Liver (tissue), 9 donors: Measurements from ENCODE around the gene TRIM3. TPM values are rescaled to one million over a fixed set of nuclear protein-coding genes. Genes with fewer than 3 reads are reported as not detected.

Source experiments
- DNase-seq: peaks from one replicate; pipeline ENCODE4 v3.0.0-alpha.2; 2017; ENCODE audit warnings: low spot score
- H3K27ac ChIP-seq, 2 donors: one replicate each; pipeline ENCODE4 v1.7.0; 2013; ENCODE audit warnings: inconsistent platforms in 2 of 2, low read length in 2 of 2, control low read depth in 1 of 2, low read depth in 1 of 2, mild to moderate bottlenecking in 1 of 2
- H3K27me3 ChIP-seq, 4 donors: one replicate each; pipeline versions ENCODE4 v1.6.1 to v1.7.0; 2013; ENCODE audit warnings: low read length in 3 of 4, inconsistent platforms in 1 of 4, mild to moderate bottlenecking in 1 of 4, moderate library complexity in 1 of 4; ENCODE audit not compliant: control insufficient read depth in 4 of 4, insufficient read depth in 4 of 4
- H3K36me3 ChIP-seq, 4 donors: one replicate each; pipeline versions ENCODE4 v1.6.1 to v1.7.0; 2013; ENCODE audit warnings: low read length in 3 of 4, mild to moderate bottlenecking in 3 of 4, low read depth in 1 of 4, moderate library complexity in 1 of 4; ENCODE audit not compliant: control insufficient read depth in 4 of 4, insufficient read depth in 3 of 4
- H3K4me1 ChIP-seq, 4 donors: one replicate each; pipeline versions ENCODE4 v1.6.1 to v1.7.0; 2013; ENCODE audit warnings: low read length in 3 of 4, mild to moderate bottlenecking in 3 of 4, moderate library complexity in 1 of 4; ENCODE audit not compliant: control insufficient read depth in 4 of 4, insufficient read depth in 4 of 4
- H3K4me3 ChIP-seq, 3 donors: one replicate each; pipeline versions ENCODE4 v1.6.1 to v1.7.0; 2013; ENCODE audit warnings: low read length in 3 of 3, control low read depth in 1 of 3, low read depth in 1 of 3, mild to moderate bottlenecking in 1 of 3
- H3K9ac ChIP-seq, 2 donors: one replicate each; pipeline ENCODE4 v1.7.0; 2013; ENCODE audit warnings: low read length in 2 of 2, mild to moderate bottlenecking in 2 of 2, moderate library complexity in 2 of 2, control low read depth in 1 of 2, low read depth in 1 of 2
- H3K9me3 ChIP-seq, 4 donors: one replicate each; pipeline versions ENCODE4 v1.6.1 to v1.7.0; 2013; ENCODE audit warnings: low read length in 3 of 4; ENCODE audit not compliant: control insufficient read depth in 4 of 4
- EGR1 ChIP-seq, 2 donors: IDR thresholded peaks; 2 replicates each; pipeline ENCODE4 v1.6.1; 2016 to 2018; ENCODE audit warnings: antibody characterized with exemption in 2 of 2, low read depth in 2 of 2
- FOXA2 ChIP-seq: IDR thresholded peaks from 2 replicates; pipeline ENCODE4 v1.6.1; 2016; ENCODE audit warnings: antibody characterized with exemption
- HNF4G ChIP-seq: IDR thresholded peaks from 2 replicates; pipeline ENCODE4 v1.6.1; 2016; ENCODE audit warnings: antibody characterized with exemption
- MAX ChIP-seq: IDR thresholded peaks from 2 replicates; pipeline ENCODE4 v1.6.1; 2016; ENCODE audit warnings: antibody characterized with exemption
- NR2F2 ChIP-seq: IDR thresholded peaks from 2 replicates; pipeline ENCODE4 v1.6.1; 2016; ENCODE audit warnings: antibody characterized with exemption
- RAD21 ChIP-seq, 2 donors: IDR thresholded peaks; 2 replicates each; pipeline ENCODE4 v1.6.1; 2016; ENCODE audit warnings: antibody characterized with exemption in 2 of 2, mild to moderate bottlenecking in 2 of 2
- REST ChIP-seq: IDR thresholded peaks from 2 replicates; pipeline ENCODE4 v1.6.1; 2016; ENCODE audit warnings: antibody characterized with exemption, mild to moderate bottlenecking
- SP1 ChIP-seq: IDR thresholded peaks from 2 replicates; pipeline ENCODE4 v1.6.1; 2018; ENCODE audit warnings: antibody characterized with exemption, mild to moderate bottlenecking
- TAF1 ChIP-seq: conservative IDR thresholded peaks from 2 replicates; pipeline ENCODE4 v1.6.1; 2016; ENCODE audit warnings: antibody characterized with exemption, mild to moderate bottlenecking
- WGBS: extraction: QIAGEN DNeasy Blood & Tissue Kit; methylation state at CpG from one replicate; pipeline ENCODE4 v1.1.7; 2013; 5-methylcytosine and 5-hydroxymethylcytosine counted together
- polyA plus RNA-seq, 2 donors: library from polyadenylated mRNA; stranded (reverse) in 1 of 2; unstranded in 1 of 2; fragments of 200-250 nt in 1 of 2; fragments of >200 nt in 1 of 2; fragmentation: Nextera tagmentation in 1 of 2; extraction: Ambion mirVana in 1 of 2; gene quantifications; one replicate each; pipeline versions ENCODE4 v1.2.1 to v1.2.3, GENCODE V29; 2013 to 2015
- total RNA-seq, 2 donors: library from RNA; depleted of rRNA; stranded (reverse); fragments of >200 nt; gene quantifications; one replicate each; pipeline ENCODE4 v1.2.3, GENCODE V29; 2014
- TF ChIP-seq, protein P1 (sequence below): fragments of 150-350 bp; IDR thresholded peaks from 2 replicates; pipeline ENCODE4 v1.5.1; 2017; ENCODE audit warnings: improper control_type of control experiment, low read depth, low read length; ENCODE audit not compliant: missing input control
- donor health status: healthy.
- donor health status: healthy.
- donor health status: healthy.
- donor health status: healthy.
- donor health status: healthy.

TRIM3 gene
- total and polyA plus RNA-seq, 4 donors = 5.2 to 12.7 (median 9.1) TPM

DNA sequence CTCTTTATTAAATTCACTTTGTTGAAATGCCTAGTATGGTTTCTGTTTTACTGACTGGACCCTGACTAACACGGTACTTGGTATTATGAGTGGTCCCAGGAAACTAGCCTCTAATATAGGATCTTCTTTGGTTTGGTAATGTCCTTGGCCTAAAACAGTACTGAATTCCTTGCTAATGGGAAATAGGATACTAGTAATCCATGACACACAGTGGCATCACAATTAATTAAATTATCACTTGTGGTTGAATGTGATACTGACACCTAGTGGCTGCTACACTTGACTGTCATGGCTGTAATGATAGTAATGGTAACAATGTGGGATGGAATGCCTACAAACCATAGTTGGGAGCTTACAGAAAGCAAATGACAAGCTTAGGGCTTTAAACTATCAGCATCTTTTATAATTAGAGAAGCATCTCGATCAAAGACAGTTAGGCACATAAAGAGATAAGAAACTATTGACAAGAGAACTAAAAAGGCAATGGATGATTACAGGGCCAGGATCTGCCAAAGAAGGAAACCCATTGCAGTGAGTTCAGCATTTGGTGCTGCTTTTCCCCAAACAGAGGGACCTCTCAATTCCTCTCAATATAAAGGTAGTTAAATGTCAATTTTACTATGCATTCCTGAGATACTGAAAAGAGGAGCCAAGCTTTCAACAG is 32.0 kb upstream of the TRIM3 start:
- WGBS = 58% methylated on average over 2 of the region's 2 CpGs
- TF ChIP-seq HNF4G (no peak), REST (no peak), SP1 (no peak), NR2F2 (no peak), FOXA2 (no peak), RAD21 (IDR thresholded peaks at IDR 0.05) (peak; percentile 88), MAX (no peak)
- TF ChIP-seq, protein P1, sequence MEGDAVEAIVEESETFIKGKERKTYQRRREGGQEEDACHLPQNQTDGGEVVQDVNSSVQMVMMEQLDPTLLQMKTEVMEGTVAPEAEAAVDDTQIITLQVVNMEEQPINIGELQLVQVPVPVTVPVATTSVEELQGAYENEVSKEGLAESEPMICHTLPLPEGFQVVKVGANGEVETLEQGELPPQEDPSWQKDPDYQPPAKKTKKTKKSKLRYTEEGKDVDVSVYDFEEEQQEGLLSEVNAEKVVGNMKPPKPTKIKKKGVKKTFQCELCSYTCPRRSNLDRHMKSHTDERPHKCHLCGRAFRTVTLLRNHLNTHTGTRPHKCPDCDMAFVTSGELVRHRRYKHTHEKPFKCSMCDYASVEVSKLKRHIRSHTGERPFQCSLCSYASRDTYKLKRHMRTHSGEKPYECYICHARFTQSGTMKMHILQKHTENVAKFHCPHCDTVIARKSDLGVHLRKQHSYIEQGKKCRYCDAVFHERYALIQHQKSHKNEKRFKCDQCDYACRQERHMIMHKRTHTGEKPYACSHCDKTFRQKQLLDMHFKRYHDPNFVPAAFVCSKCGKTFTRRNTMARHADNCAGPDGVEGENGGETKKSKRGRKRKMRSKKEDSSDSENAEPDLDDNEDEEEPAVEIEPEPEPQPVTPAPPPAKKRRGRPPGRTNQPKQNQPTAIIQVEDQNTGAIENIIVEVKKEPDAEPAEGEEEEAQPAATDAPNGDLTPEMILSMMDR = peak; percentile 78
- Histone ChIP-seq H3K4me3 (no peak overlapping the region), H3K27ac (no peak overlapping the region), H3K9ac (no peak overlapping the region), H3K9me3 (no peaks in the 10 kb centered on the region), H3K36me3 (peaks cover 0 to 14% (median 5%) of the 10 kb centered on the region in 4 donors), H3K4me1 (peaks cover 0 to 5% (median 5%) of the 10 kb centered on the region in 4 donors), H3K27me3 (no peaks in the 10 kb centered on the region)
- no peak for DNase-seq

DNA sequence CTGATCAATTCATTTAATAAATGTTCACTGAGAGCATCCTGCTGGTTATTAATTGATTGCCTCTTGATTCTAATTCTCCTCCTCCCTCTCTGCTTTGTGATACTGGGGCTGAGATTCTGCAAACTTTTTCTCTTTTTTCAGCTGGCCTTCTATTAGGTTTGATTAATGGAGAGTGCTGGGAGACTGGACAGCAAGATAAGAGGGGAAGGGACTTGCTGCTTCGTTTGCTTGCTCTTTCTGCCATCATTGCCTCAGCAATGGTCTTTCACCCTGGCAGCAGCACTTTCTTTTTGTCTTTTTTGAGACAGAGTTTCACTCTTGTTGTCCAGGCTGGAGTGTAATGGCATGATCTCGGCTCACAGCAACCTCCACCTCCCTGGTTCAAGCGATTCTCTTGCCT is 30.4 kb upstream of the TRIM3 start:
- WGBS = 87% methylated on average over 3 of the region's 3 CpGs
- H3K4me3 ChIP-seq = no peak overlapping the region
- H3K27me3 ChIP-seq = no peaks in the 10 kb centered on the region
- no peak for TF ChIP-seq TAF1
- no peak for TF ChIP-seq REST
- TF ChIP-seq NR2F2 = no peak
- no peak for TF ChIP-seq EGR1 (IDR thresholded peaks at IDR 0.05; ENCODE audit: low read depth in 2 of 2)
- TF ChIP-seq MAX = no peak
- no peak for TF ChIP-seq RAD21 (IDR thresholded peaks at IDR 0.05)
- no peak overlapping the region for H3K9ac ChIP-seq
- peaks cover 0 to 15% (median 3%) of the 10 kb centered on the region in 4 donors for H3K36me3 ChIP-seq
- H3K27ac ChIP-seq = no peak overlapping the region
- H3K9me3 ChIP-seq = no peaks in the 10 kb centered on the region
- H3K4me1 ChIP-seq = peaks cover 0 to 5% (median 5%) of the 10 kb centered on the region in 4 donors
- DNase-seq = no peak
